HG02852 (cell line): ENCODE data around the gene GPR42.
"Not testable (repeated sequence)": the region's sequence is repeated elsewhere in the genome, so short reads cannot be mapped to it uniquely, and the experiment has no call there.

Experiments used
- ATAC-seq: cut with Tn5 transposase; IDR thresholded peaks from one replicate; pipeline ENCODE4 v1.9.1; 2021; ENCODE audit warnings: mild to moderate bottlenecking, moderate library complexity; ENCODE audit not compliant: unreplicated experiment

The GPR42 gene

DNA sequence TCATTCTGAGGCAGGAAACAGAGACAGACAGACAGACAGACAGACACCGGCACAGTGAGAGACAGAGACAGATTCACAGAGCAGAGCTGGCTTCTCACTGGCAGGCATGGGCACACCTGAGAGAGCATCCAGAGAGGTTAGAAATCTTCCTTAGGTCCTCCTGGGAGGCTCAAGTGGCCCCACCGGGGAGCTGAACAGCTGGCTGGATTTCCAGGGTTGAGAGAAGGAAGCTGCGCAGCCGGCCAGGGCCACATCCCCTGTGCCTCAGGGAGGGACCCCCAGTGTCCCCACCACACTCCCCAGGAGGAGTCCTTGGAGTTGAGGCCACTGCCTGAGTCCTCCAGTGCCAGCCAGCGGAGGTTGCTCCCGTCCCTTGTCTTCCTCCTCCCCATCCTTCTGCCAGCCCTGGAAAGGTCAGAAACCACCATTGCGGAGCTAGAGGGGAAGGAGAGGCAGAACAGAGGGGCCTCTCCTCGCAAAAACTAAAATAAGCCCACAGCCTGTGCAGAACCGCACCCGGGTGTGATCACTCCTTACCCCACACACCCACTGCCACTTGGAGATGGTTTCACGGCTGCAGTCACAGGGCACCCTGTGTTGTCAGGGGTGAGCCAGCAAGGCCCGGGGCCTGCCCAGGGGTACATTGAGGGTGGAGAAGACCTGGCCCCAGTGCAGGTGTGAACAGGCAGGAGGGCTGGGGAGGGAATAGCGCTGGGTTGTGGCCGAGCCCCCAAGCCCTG, 8.4 kb upstream of the GPR42 start:
- ATAC-seq: no peak

DNA sequence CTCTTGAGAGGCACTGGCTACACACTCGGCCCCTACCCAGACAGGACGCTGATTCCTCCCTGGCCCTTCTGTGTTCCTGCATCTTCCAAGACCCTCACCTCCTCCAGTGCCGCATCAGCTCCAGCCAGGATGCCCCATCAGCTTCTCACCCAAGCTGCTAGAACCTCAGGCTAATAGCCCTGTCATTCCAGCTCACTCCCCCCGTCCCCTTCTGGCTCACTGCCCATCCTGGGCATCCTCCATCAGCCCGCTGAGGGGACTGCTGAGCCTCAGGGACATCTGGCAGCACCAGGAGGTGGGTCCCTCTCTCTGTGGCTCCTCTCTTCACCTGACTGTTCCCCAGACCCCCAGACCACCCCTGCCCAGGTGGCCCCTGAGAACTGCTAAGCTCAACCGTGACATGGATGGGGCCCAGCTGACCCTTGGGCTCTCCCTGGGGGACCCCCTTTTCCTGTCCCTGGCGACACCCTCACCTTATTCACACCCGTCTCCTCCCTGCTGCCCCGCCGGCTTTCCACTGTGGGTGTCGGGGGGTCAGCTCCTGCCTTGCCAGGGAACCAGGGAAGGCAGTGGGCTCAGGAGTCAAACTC, 7.8 kb upstream of the GPR42 start:
- ATAC-seq: no peak

DNA sequence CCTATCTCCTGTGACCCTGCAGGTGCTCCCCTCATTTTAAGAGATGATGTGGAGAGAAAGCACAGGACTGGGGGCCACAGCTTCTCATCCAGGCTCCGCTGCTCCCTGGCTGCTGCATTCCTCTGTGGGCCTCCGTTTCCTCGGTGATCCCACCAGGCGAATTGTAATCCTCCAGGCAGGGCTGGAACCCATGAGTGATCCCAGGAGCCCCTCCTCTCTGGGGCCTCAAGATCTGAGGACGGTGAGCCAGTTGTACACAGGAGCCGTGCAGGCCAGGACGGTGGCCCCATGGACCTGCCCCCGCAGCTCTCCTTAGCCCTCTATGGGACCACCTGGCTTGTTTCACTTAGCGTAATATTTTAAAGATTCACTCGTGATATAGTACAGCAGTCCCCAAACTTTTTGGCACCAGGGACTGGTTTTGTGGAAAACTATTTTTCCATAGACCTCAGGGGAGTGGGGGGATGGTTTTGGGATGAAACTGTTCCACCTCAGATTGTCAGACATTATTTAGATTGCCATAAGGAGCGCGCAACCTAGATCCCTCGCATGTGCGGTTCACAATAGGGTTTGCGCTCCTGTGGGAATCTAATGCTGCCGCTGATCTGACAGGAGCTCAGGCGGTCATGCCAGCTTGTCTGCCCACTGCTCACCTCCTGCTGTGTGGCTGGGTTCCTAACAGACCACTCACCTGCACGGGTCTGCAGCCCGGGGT, 7.0 kb upstream of the GPR42 start:
- ATAC-seq: no peak

DNA sequence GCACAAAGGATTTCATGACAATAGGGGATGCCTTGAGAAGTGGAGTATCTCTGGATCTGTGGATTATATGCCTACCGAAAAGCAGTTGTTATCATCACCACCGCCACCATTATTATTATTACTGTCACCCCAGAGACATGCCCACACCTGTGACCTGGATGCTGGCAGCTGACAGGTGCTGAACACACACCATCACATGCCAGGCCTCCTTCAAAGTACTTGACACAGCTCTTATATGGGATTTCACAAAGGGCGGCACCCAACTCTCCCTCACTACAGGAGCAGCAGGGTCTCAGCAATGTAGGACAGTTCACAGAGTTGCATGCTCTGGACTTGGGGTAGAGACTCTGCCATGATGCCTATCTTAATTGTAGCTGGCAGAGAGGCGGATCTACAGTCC, 5.6 kb upstream of the GPR42 start:
- ATAC-seq: no peak

DNA sequence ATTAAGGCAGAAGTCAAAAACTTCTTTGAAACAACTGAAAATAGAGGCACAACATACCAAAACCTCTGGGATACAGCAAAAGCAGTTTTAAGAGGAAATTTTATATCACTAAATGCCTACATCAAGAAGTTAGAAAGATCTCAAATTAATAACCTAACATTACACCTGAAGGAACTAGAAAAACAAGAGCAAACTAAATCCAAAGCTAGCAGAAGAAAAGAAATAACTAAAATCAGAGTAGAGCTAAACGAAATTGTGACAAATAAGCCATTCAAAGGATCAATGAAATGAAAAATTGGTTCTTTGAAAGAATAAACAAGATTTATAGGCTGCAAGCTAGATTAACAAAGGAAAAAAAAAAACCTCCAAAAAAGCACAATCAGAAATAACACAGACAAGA, 2.5 kb upstream of the GPR42 start:
- ATAC-seq: no peak

DNA sequence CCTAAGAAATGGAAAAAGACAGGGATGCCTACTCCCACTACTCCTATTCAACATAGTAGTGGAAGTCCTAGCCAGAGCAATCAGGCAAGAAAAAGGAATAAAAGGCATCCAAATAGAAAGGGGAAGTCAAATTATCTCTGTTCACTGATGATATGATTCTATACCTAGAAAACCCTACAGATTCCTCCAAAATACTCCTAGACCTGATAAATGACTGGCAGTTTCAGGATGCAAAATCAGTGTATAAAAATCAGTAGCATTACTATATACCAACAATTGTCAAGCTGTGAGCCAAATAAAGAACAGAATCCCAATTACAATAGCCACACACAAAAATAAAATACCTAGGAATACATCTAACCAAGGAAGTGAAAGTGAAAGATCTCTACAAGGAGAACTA, 1.3 kb upstream of the GPR42 start:
- ATAC-seq: no peak

DNA sequence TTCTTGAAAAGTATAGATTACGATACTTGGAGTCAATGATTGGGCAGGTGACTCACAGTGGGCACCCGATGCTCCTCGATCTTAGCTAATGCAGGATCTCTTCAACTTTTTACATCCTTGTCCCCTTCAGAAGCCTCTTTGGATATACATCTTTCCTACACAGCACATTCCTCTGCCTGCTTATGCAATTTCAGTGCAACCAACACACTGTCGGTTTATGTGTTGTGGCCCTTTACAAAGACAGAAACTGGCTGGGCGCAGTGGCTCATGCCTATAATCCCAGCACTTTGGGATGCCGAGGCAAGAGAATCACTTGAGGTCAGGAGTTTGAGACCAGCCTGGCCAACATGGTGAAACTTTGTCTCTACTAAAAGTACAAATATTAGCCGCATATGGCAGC, 2.6 kb downstream of the GPR42 start:
- no peak for ATAC-seq

DNA sequence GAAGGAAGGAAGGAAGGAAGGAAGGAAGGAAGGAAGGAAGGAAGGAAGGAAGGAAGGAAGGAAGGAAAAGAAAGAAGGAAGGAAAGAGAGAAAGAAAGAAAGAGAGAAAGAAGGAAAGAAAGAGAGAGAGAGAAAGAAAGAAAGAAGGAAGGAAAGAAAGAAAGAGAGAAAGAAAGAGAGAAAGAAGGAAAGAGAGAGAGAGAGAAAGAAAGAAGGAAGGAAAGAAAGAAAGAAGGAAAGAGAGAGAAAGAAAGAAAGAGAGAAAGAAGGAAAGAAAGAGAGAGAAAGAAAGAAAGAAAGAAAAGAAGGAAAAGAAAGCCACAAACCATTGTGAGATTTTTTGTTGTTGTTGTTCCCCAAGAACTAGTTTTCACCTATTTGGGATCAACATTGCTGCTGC, 3.2 kb downstream of the GPR42 start:
- not testable (repeated sequence) for ATAC-seq

DNA sequence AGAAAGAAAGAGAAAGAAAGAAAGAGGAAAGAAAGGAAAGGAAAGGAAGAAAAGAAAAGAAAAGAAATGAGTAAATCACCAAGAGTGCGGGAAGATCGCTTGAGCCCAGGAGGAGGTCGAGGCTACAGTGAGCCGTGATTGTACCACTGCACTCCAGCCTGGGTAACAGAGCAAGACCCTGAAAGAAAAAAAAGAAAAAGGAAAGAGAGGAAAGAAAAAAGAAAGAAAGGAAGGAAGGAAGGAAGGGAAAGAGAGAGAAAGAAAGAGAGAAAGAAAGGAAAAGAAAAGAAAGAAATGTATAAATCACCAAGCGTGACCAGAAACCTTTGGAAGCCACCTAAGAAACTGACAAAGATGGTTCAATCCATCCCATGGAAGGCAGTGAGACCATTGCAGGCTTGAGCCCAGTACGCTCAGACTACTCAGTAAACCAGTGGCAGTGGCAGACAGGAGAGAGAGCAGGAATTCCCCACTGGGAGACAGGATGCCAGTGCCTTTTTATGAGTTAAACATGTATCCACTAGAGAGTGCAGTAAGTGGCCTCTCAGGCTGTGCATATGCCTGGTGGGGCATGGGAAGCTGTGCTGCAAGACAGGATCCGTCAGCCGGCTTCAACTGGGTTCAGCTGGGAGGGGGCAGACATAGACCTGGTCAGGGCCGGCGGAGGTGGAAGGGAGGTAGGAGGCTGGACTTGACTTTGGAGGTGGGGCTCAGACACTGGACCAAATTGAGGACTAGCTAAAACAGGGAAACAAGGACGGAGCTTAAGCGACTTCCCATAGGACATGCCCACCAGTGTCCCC, 4.8 kb downstream of the GPR42 start:
- no peak for ATAC-seq

DNA sequence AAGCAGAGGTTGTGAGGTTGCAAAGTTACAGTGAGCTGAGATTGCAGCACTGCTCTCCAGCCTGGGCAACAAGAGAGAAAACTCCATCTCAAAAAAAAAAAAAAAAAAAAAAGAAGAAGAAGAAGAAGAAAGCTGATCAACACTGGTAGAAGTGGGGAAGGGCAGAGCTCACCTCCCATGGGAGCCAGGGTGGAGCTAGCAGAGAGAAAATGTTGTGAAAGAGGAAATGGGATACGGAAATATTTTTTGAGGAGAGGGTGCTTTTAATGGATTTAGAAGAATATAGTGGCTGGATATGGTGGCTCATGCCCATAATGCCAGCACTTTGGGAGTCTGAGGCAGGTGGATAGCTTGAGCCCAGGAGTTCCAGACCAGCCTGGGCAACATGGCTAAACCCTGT, 6.8 kb downstream of the GPR42 start:
- ATAC-seq: no peak

DNA sequence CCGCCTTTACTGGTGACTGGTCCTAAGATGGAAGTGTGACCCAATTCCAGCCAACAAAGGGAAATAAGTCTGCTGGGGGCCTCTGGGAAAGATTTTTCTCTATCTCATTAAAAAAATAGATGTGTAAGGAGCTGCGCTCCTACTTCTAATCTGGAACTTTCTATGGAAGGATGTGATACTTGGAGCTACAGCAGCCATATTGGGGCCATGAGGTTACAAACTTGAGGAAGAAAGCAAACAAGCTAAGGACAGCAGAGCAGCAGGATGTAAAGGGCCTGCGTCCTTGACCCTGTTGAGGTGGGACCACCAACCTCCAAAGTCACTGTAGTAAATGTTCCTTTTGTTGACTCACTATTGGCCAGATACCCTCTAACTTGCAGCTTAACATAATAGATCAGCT, 7.5 kb downstream of the GPR42 start:
- no peak for ATAC-seq

DNA sequence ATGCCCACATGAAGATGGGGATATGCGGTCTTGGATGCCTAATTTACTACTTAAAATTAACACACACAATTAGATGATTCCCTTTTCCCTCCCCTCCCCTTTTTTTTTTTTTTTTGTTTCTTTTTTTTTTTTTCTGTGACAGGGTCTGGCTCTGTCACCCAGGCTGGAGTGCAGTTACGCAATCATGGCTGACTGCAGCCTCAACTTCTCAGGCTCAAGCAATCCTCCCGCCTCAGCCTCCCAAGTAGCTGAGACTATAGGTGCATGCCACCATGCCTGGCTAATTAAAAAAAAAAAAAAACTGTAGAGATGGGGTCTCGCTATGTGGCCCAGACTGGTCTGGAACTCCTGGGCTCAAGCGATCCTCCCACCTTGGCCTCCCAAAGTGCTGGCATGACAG, 8.7 kb downstream of the GPR42 start:
- not testable (repeated sequence) for ATAC-seq

DNA sequence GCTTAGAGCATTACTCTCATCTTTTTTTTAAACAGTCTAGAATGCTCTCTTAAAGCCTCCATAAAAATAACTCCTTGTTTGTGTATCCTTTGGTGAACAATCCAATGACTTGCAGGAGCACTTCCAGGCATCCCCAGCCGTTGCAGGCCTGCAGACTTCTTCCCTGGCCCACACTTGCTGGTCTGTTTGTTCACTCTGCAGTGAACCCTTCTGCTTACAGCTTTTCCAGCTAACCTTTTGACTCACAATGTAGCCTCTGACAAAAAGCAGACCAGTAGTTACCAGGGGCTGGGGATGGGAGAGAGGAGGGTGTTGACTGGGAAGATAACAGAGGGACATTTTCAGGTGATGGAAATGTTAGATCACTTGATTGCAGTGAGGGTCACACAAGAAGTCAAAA, 9.1 kb downstream of the GPR42 start:
- ATAC-seq: no peak

DNA sequence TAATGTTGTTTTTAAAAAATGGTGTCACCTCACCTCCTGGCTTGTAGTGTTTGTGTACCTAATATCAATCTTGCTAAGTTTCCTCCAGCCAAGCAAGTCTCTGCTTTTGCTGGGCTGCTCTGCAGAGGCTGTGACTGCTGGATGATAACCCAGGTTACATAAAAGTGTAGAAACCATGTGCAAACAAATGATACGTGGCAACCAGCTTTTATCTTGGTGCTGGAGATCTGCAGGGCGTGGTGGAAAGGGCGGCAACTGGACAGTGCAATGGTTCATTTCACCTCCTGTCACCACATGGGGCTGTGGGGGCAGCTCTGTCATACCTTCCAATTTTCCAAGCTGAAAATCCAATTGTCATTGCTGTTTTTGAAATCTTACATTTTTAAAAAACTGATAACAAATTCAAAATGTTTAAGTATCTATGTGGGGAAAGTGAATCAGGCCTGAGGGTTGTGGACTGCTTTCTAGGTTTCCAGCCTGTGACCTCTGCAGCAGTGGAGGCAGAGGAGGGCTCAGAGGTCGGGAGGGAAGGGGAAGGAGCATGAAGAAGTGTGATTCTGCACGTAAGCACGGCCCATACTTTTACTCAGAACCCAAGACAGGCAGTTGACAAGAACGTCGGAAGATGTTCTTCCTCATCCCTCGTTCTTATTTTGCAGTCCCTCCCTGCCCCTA, 9.7 kb downstream of the GPR42 start:
- no peak for ATAC-seq

DNA sequence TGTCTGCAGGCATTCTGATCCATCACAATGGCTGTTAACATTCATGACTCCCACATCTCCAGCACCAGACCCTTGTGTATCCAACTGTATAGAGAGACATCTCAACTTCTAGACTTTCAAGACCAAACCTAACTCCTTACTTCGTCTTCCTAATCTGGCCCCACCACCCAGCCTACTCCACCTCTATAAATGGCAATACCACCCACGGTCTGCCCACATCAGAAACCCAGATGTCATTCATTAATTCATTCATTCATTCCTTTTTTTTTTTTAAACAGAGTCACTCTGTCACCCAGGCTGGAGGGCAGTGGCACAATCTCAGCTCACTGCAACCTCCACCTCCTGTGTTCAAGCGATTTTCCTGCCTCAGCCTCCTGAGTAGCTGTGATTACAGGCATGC, 10.4 kb downstream of the GPR42 start:
- ATAC-seq: no peak

DNA sequence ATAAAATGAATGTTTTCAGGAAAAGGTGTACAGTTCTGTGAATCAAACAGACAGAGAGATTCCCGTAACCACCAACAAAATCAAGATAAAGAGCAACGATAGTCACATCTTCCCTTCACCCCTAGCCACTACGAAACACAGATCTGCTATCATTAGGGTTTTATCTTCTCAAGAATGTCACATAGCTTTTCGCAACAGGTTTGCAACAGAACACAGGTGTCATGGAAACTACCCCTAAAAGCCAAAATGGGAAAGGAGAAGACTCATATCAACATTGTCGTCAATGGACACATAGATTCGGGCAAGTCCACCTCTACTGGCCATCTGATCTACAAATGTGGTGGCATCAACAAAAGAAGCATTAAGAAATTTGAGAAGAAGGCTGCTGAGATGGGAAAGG, 11.1 kb downstream of the GPR42 start:
- no peak for ATAC-seq

DNA sequence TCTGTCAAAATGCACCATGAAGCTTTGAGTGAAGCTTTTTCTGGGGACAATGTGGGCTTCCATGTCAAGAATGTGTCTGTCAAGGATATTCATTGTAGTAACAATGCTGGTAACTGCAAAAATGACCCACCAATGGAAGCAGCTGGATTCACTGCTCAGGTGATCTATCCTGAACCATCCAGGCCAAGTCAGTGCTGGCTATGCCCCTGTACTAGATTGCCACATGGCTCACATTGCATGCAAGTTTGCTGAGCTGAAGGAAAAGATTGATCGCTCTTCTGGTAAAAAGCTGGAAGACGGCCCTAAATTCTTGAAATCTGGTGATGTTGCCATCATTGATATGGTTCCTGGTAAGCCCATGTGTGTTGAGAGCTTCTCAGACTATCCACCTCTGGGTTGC, 12.7 kb downstream of the GPR42 start:
- ATAC-seq: no peak

DNA sequence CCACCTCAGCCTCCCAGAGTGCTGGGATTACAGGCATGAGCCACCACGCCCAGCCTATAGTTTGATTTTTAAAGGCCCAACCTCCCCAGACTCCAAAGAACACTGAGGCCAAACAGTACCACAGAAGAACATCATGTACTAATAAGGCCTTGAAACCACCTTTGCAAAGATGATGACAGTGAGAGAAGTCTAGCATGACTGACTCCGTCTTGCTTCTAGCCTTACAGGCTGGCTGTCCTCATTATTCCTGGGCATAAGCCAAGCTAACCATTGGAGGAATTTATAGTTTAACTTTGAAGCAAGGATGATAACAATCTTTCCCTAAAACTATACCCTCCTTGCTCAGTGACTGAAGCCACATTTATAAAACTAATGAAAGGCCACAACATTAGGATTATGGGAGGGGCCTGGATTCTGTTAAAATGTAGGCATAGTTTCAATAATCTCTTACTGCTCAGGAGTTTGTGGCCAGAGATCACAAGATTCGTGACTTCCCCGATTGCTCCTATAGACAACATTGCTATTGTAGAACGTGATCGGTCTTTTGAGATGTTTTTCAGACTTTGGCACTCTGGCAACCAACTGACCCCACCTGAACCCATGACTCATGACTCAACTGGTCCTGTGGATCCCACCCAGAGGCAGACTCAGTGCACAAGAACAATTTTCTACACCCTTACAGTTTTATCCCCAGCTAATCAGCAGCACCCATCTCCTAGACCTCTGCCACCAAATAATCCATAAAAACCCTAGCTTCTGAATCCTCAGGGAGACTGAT, 17.6 kb downstream of the GPR42 start:
- no peak for ATAC-seq

DNA sequence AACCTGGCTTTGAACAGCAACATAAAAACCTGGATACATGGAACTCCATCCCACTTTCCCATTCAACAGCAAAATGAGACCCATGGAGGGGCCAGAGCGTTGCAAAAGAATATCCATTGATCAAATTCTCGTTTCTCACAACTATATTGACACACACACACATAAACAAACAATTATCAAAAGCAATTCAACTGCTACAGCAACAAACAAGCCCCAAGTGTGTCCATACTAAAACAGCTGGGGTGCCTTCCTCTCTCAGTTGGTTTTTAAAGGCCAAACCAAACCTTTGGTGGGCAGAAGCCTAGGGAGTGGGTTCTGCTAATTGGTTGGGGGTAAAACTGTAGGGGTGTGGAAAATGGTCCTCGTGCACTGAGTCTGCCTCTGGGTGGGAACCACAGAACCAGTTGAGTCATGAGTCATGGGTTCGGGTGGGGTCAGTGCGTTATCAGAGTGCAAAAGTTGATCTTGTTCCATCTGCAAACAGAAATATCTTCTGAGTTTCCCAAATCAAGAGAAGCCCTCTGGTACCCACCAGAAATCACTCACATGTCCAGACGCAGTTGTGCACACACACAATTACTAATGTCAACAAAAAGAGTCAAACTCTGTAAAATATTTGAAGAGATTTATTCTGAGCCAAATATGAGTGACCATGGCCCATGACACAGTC, 18.5 kb downstream of the GPR42 start:
- ATAC-seq: no peak
